Ammon's horn (tissue), 1 donor: Measurements from ENCODE around the gene TBXA2R.
"Not testable (repeated sequence)": the region's sequence is repeated elsewhere in the genome, so short reads cannot be mapped to it uniquely, and the experiment has no call there.

ENCODE experiments used
- DNase-seq: peaks from one replicate; pipeline ENCODE4 v3.0.0-alpha.2; 2016; ENCODE audit warnings: low spot score

TBXA2R gene

DNA sequence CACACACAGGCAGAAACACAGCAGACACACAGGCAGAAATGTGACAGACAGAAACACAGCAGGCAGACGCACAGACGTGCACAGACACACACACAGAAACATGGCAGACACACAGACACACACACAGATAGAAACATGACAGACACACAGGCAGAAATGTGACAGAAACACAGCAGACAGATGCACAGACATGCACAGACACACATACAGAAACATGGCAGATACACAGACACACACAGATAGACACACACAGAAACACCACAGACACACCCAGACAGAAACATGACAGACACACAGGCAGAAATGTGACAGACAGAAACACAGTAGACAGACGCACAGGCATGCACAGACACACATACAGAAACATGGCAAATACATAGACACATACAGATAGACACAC, 1.3 kb downstream of the TBXA2R start:
- DNase-seq, result no peak

GRCh38 chr19:3604987-3605343, 1.7 kb downstream of the TBXA2R start:
- no peak for DNase-seq

- DNase-seq, result no peak
Observed at GRCh38 chr19:3604227-3604986, 2.3 kb downstream of the TBXA2R start.

- DNase-seq, result no peak
Observed at GRCh38 chr19:3603121-3603811, 3.4 kb downstream of the TBXA2R start.

- no peak for DNase-seq
Observed at GRCh38 chr19:3601021-3601420, 5.7 kb downstream of the TBXA2R start.

- no peak for DNase-seq
Observed at GRCh38 chr19:3599776-3600187, 6.9 kb downstream of the TBXA2R start.

GRCh38 chr19:3595521-3596061, 11.1 kb downstream of the TBXA2R start:
- DNase-seq, result no peak

GRCh38 chr19:3593156-3593555, 13.5 kb downstream of the TBXA2R start:
- DNase-seq, result no peak

- no peak for DNase-seq
Observed at GRCh38 chr19:3591876-3592613, 14.6 kb downstream of the TBXA2R start.

DNA sequence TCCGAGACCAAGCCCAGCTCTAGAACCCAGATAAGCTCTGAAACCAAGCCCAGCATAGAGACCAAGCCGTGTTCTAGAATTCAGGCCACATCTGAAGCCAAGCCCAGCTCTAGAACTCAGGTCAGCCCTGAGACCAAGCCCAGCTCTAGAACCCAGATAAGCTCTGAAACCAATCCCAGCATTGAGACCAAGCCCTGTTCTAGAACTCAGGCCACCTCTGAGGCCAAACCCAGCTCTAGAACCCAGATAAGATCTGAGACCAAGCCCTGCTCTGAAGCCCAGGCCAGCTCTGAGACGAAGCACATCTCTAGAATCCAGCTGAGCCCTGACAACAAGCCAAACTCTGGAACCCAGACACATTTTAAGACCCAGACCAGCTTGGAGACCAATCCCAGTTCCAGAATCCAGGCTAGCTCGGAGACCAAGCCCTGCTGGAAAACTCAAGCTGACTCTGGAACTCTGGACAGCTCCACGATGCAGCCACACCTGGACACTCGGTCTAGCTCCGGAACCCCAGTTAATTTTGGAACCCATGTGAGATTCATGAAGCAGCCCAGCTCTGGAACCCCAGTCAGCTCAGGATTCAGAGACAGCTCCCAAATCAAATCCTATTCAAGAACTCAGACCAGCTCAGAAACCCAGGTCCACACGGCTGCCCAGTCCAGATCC, 15.6 kb downstream of the TBXA2R start:
- no peak for DNase-seq

DNA sequence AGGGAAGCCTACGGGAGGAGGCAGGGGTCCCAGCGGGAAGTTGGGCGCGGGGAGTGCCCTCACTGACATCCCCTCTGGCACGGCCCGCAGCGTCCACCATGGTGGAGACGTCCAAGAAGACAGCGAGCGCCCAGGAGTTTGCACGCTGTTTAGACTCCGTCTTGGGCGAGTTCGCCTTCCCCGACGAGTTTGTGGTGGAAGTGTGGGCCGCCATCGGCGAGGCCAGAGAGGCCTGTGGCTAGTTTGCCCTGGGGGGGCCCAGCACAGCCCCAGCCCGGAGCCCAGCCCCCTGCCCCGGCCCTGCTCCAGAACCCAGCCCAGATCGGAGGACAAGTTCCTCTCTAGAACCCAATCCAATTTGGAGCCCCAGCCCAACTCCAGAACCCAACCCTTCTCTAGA, 16.7 kb downstream of the TBXA2R start:
- DNase-seq, result no peak

DNA sequence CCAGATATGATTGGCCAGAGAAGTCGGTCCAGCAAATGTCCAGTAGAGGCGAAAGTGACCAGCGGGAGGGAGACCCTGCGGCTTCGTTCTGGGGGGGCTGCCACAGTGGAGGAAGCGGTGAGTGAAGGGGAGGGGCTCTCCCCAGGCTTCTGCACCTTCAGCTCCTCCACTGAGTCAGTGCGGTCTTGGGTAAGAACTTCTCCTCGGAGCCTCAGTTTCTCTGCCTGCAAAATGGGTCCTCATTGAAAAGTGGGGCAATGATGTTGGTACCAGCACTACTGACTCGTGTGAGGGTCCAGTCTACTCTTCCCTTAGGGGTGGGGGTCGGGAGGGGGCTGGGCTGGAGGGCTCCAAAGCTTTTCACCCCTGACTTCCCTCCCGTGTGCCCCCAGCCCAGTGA, 17.2 kb downstream of the TBXA2R start:
- DNase-seq, result no peak

GRCh38 chr19:3586707-3587346, 19.8 kb downstream of the TBXA2R start:
- no peak for DNase-seq

GRCh38 chr19:3586127-3586626, 20.5 kb downstream of the TBXA2R start:
- no peak for DNase-seq

- no peak for DNase-seq
Observed at GRCh38 chr19:3585301-3586126, 21.2 kb downstream of the TBXA2R start, which contains the start of gene GIPC3. TSS of gene GIPC3 (plus strand) at chr19:3585478. CDS start at chr19:3585598, 120 bp downstream.

- not testable (repeated sequence) for DNase-seq
Observed at GRCh38 chr19:3584036-3584802, 22.5 kb downstream of the TBXA2R start.

DNA sequence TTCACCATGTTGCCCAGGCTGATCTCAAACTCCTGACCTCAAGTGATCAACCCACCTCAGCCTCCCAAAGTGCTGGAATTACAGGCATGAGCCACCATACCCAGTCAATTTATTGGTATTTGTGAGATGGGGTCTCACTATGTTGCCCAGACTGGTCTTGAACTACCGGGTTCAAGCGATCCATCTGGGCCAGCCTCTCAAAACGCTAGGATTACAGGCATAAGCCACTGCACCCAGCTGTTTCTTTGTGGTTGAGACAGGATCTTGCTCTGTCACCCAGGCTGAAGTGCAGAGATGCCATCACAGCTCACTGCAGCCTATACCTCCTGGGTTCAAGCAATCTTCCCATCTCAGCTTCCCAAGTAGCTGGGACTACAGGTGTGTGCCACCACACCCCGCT, 24.9 kb downstream of the TBXA2R start:
- not testable (repeated sequence) for DNase-seq

GRCh38 chr19:3580156-3580934, 26.3 kb downstream of the TBXA2R start:
- no peak for DNase-seq

- DNase-seq, result no peak
Observed at GRCh38 chr19:3578390-3578789, 28.3 kb downstream of the TBXA2R start.
